Lung (tissue), 12 donors: ENCODE results near the gene KDM4E. TPM values are rescaled to one million over a fixed set of nuclear protein-coding genes. Genes with fewer than 3 reads are reported as not detected.
A peak's percentile ranks its signal among the peaks of the same experiment; 100 is the strongest.
"Not testable (repeated sequence)": the region's sequence is repeated elsewhere in the genome, so short reads cannot be mapped to it uniquely, and the experiment has no call there.

ENCODE experiments used
- ATAC-seq: fragments of 200-7000 bp; cut with Tn5 transposase; one replicate; pipeline ENCODE4 v1.9.1; 2020; ENCODE audit warnings: moderate number of reproducible peaks; ENCODE audit not compliant: insufficient read depth, low FRiP score
- DNase-seq, 3 donors: peaks; one replicate each; pipeline ENCODE4 v3.0.0-alpha.2; 2013 to 2017
- H3K27ac ChIP-seq, 2 donors: one replicate each; pipeline ENCODE4 v1.5.1; 2013; ENCODE audit warnings: mild to moderate bottlenecking in 2 of 2, moderate library complexity in 2 of 2, control low read depth in 1 of 2, inconsistent platforms in 1 of 2, low read depth in 1 of 2, low read length in 1 of 2
- H3K27me3 ChIP-seq, 3 donors: one replicate each; pipeline ENCODE4 v1.5.1; 2013; ENCODE audit warnings: low read length in 2 of 3; ENCODE audit not compliant: control insufficient read depth in 3 of 3, insufficient read depth in 3 of 3
- H3K36me3 ChIP-seq, 4 donors: one replicate each; pipeline ENCODE4 v1.5.1; 2013; ENCODE audit warnings: low read length in 4 of 4, mild to moderate bottlenecking in 1 of 4, moderate library complexity in 1 of 4; ENCODE audit not compliant: control insufficient read depth in 4 of 4, insufficient read depth in 4 of 4
- H3K4me1 ChIP-seq, 5 donors: one replicate each; pipeline ENCODE4 v1.5.1; 2013; ENCODE audit warnings: low read length in 5 of 5, mild to moderate bottlenecking in 2 of 5, moderate library complexity in 1 of 5; ENCODE audit not compliant: control insufficient read depth in 5 of 5, insufficient read depth in 5 of 5
- H3K4me3 ChIP-seq: one replicate; pipeline ENCODE4 v1.5.1; 2013; ENCODE audit warnings: mild to moderate bottlenecking, control low read depth, moderate library complexity
- H3K9ac ChIP-seq, 2 donors: one replicate each; pipeline ENCODE4 v1.5.1; 2013; ENCODE audit warnings: low read length in 2 of 2, control low read depth in 1 of 2; ENCODE audit not compliant: insufficient read depth in 1 of 2
- H3K9me3 ChIP-seq, 4 donors: one replicate each; pipeline ENCODE4 v1.5.1; 2013; ENCODE audit warnings: low read length in 3 of 4, mild to moderate bottlenecking in 1 of 4, moderate library complexity in 1 of 4; ENCODE audit not compliant: control insufficient read depth in 4 of 4, insufficient read depth in 3 of 4
- CTCF ChIP-seq: IDR thresholded peaks from 2 replicates; pipeline ENCODE4 v1.5.1; 2012; ENCODE audit warnings: mild to moderate bottlenecking; ENCODE audit errors: control extremely low read depth, extremely low read depth
- WGBS, 2 donors: extraction: QIAGEN DNeasy Blood & Tissue Kit; methylation state at CpG; one replicate each; pipeline ENCODE4 v1.1.7; 2013; 5-methylcytosine and 5-hydroxymethylcytosine counted together
- polyA plus RNA-seq, 2 donors: library from polyadenylated mRNA; stranded (reverse); fragments of 200-250 nt; gene quantifications; one replicate each; pipeline ENCODE4 v1.2.1, GENCODE V29; 2013
- total RNA-seq, 2 donors: library from RNA; depleted of rRNA in 1 of 2; stranded (reverse); fragments of >200 nt in 1 of 2; gene quantifications; one replicate each; pipeline ENCODE4 v1.2.1, GENCODE V29; 2014 to 2021
- donor health status: control.
- donor health status: control.
- donor health status: Bipolar disorder and iron deficiency.
- donor health status: healthy.
- donor health status: DM: yes; HTN: yes; CAD: no.

Gene KDM4E
- total and polyA plus RNA-seq, 4 donors: not detected

DNA sequence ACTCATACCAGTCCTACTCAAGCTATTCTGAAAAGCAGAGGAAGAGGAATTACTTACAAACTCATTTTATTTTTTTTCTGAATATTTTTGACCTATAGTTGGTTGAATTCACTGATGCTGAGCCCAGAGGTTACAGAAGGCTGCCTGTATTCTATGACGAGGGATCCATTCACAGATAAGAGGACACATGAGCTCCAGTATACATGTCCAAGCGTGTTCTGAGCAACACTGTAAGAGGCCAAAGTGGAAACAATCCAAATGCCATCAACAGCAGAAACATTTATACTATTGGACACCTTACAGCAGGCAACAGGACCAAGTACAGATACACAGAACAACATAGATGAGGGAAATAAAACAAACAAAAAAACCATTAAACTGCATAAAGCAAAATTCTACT, 10.3 kb downstream of the KDM4E start:
- H3K36me3 ChIP-seq: no peaks in the 10 kb centered on the region
- WGBS, 2 donors: 83 to 94% methylated on average over 2 of the region's 2 CpGs
- H3K9ac ChIP-seq: no peak overlapping the region
- ATAC-seq (no peak), DNase-seq (no peak)
- H3K4me3 ChIP-seq: no peak overlapping the region
- no peak overlapping the region for H3K27ac ChIP-seq
- H3K4me1 ChIP-seq: peaks cover 0 to 1% (median 0%) of the 10 kb centered on the region in 5 donors
- H3K27me3 ChIP-seq: peaks cover 0 to 7% (median 3%) of the 10 kb centered on the region in 3 donors
- no peak for TF ChIP-seq CTCF
- H3K9me3 ChIP-seq: peaks cover 0 to 2% (median 0%) of the 10 kb centered on the region in 4 donors

- Histone ChIP-seq H3K27ac (peak overlapping the region in 1 of 2 donors; percentile 30), H3K4me3 (peak overlapping the region; percentile 28)
- peak in 2 of 3 donors; percentile 14 to 42 for DNase-seq
- H3K27me3 ChIP-seq, H3K4me1 ChIP-seq, H3K9ac ChIP-seq, H3K9me3 ChIP-seq, ATAC-seq, H3K36me3 ChIP-seq: not testable (repeated sequence)
- 21% methylated on average over 67 to 71 of the region's 71 CpGs for WGBS, 2 donors
Observed at GRCh38 chr11:95037356-95038035, 12.4 kb downstream of the KDM4E start.

DNA sequence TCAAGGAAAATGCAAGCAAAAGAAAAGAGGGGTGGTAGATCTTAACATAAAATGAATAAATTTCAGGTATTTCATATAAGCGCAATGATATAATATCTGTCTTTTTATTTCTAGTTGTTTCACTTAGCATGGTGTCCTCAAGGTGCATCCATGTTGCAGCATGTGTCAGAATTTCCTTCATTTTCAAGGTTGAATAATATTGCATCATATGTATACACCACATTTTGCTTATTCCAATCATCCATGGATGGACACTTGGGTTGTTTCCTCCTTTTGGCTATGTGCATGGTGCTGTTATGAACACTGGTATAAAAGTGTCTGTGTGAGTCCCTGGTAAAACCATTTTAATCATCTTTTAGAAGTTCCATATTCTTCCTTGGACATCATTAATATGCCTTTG, 17.2 kb downstream of the KDM4E start:
- Histone ChIP-seq H3K27me3 (peaks cover 0 to under 1% (median 0%) of the 10 kb centered on the region in 3 donors), H3K4me1 (peaks cover 0 to 16% (median 0%) of the 10 kb centered on the region in 5 donors), H3K4me3 (no peak overlapping the region), H3K36me3 (no peaks in the 10 kb centered on the region), H3K27ac (no peak overlapping the region), H3K9me3 (peaks cover 0 to 3% (median 0%) of the 10 kb centered on the region in 4 donors), H3K9ac (no peak overlapping the region)
- ATAC-seq: no peak
- DNase-seq: no peak
- TF ChIP-seq CTCF: no peak
- WGBS, 2 donors: 98 to 100% methylated on average over 1 of the region's 1 CpG

DNA sequence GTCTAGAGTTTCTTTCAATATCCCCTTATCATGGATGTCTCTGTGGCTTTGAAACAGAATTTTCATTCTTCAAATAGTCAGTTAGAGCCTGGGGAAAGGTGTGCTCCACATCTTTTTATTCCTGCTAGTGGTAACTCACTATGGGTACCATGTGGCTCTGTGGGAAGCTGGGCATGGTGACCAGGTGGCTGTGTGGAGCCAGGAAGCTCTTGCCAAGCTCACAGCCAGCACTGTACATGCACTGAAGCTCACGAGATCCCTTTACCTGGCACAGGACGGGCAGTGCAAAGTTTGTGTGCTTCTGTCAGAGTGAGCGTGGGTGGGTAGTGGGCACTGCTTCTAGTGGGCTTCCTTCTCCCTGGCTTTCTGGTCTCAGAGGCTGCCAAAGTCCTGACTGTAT, 17.8 kb downstream of the KDM4E start:
- 90 to 100% methylated on average over 3 of the region's 3 CpGs for WGBS, 2 donors

More for the DNA sequence above, 17.8 kb downstream of the KDM4E start:
- no peak for DNase-seq
- H3K9me3 ChIP-seq: peaks cover 0 to 2% (median 0%) of the 10 kb centered on the region in 4 donors
- no peak for ATAC-seq
- no peaks in the 10 kb centered on the region for H3K27me3 ChIP-seq
- H3K36me3 ChIP-seq: no peaks in the 10 kb centered on the region
- H3K4me1 ChIP-seq: peaks cover 0 to 16% (median 0%) of the 10 kb centered on the region in 5 donors
- no peak overlapping the region for H3K9ac ChIP-seq
- H3K4me3 ChIP-seq: no peak overlapping the region
- TF ChIP-seq CTCF: no peak
- no peak overlapping the region for H3K27ac ChIP-seq
